H1 (cell line): Measurements from ENCODE around the gene EDEM1. TPM values are rescaled to one million over a fixed set of nuclear protein-coding genes. Genes with fewer than 3 reads are reported as not detected.

ENCODE experiments used
- CTCF ChIA-PET: fragments of 300-600 bp; sonication (Branson Sonifier 250); formaldehyde crosslinking; loops from one replicate; lab custom pipeline; 2021; ENCODE audit not compliant: partially characterized antibody; lab: Charles Lee
- POLR2A ChIA-PET: fragments of 300-600 bp; sonication (Branson Sonifier 250); formaldehyde crosslinking; loops from one replicate; lab custom pipeline; 2021; ENCODE audit warnings: inconsistent platforms; ENCODE audit not compliant: partially characterized antibody; lab: Charles Lee
- DNase-seq, 2 experiments: peaks; one replicate each; pipeline versions ENCODE4 v3.0.0 to v3.0.0-alpha.2; 2010 to 2022; ENCODE audit warnings: low spot score in 2 of 2, low read depth in 1 of 2, mixed read lengths in 1 of 2
- FAIRE-seq: peaks from 2 replicates; lab custom pipeline; 2011; peaks lifted over from hg19 to GRCh38; lab: Jason Lieb, UNC
- H2AFZ ChIP-seq: 2 replicates; pipeline ENCODE4 v1.8.1; 2012; ENCODE audit warnings: low read length, inconsistent platforms
- H2AK5ac ChIP-seq: 2 replicates; pipeline ENCODE4 v1.6.1; 2013; ENCODE audit warnings: low read depth, low read length
- H2BK120ac ChIP-seq: replicated peaks from 2 replicates; pipeline ENCODE3; 2013; ENCODE audit warnings: low read depth, low read length, inconsistent platforms
- H2BK12ac ChIP-seq: 2 replicates; pipeline ENCODE4 v1.6.1; 2013; ENCODE audit warnings: low read depth, low read length
- H2BK15ac ChIP-seq: 2 replicates; pipeline ENCODE4 v1.6.1; 2013; ENCODE audit warnings: low read length
- H2BK20ac ChIP-seq: 2 replicates; pipeline ENCODE4 v1.6.1; 2013; ENCODE audit warnings: low read length
- H2BK5ac ChIP-seq: 2 replicates; pipeline ENCODE4 v1.6.1; 2013; ENCODE audit warnings: low read depth, low read length
- H3K14ac ChIP-seq: 2 replicates; pipeline ENCODE4 v1.6.1; 2013; ENCODE audit warnings: inconsistent platforms; ENCODE audit not compliant: insufficient read length
- H3K18ac ChIP-seq: 2 replicates; pipeline ENCODE4 v1.6.1; 2013; ENCODE audit warnings: low read length; ENCODE audit errors: extremely low read depth
- H3K23ac ChIP-seq: 2 replicates; pipeline ENCODE4 v1.6.1; 2013; ENCODE audit warnings: inconsistent platforms; ENCODE audit not compliant: insufficient read length
- H3K23me2 ChIP-seq: 2 replicates; pipeline ENCODE4 v1.6.1; 2013; ENCODE audit warnings: low read depth, low read length
- H3K27ac ChIP-seq: 2 replicates; pipeline ENCODE4 v1.6.1; 2011; ENCODE audit warnings: low read depth, low read length, inconsistent platforms
- H3K27me3 ChIP-seq, 4 experiments: replicated peaks in 1 of 4; 1 replicate in 1 of 4; 2 replicates in 3 of 4; pipeline versions ENCODE4 v1.6.1 to v1.8.1; 2011 to 2013; ENCODE audit warnings: low read length in 3 of 4, mild to moderate bottlenecking in 3 of 4, inconsistent platforms in 2 of 4, mixed read lengths in 2 of 4, moderate library complexity in 1 of 4; ENCODE audit not compliant: control insufficient read depth in 3 of 4, insufficient read depth in 3 of 4; ENCODE audit errors: extremely low read depth in 1 of 4
- H3K36me3 ChIP-seq, 4 experiments: 2 replicates each; pipeline versions ENCODE4 v1.6.1 to v1.8.1; 2011 to 2013; ENCODE audit warnings: mild to moderate bottlenecking in 4 of 4, low read length in 3 of 4, moderate library complexity in 2 of 4, control low read depth in 1 of 4, inconsistent platforms in 1 of 4; ENCODE audit not compliant: insufficient read depth in 4 of 4, control insufficient read depth in 2 of 4
- H3K4ac ChIP-seq: replicated peaks from 2 replicates; pipeline ENCODE3; 2013; ENCODE audit warnings: low read length, low read depth, mixed read lengths, inconsistent platforms; ENCODE audit not compliant: insufficient read length
- H3K4me1 ChIP-seq, 4 experiments: replicated peaks in 1 of 4; 1 replicate in 1 of 4; 2 replicates in 3 of 4; pipeline versions ENCODE4 v1.6.1 to v1.8.1; 2011 to 2013; ENCODE audit warnings: low read length in 3 of 4, inconsistent platforms in 2 of 4, mixed read lengths in 1 of 4; ENCODE audit not compliant: insufficient read depth in 4 of 4, control insufficient read depth in 3 of 4
- H3K4me2 ChIP-seq, 2 experiments: 2 replicates each; pipeline versions ENCODE4 v1.6.1 to v1.8.1; 2011 to 2013; ENCODE audit warnings: low read depth in 2 of 2, low read length in 2 of 2, control low read depth in 1 of 2, inconsistent platforms in 1 of 2, mild to moderate bottlenecking in 1 of 2; ENCODE audit not compliant: insufficient read depth in 1 of 2
- H3K4me3 ChIP-seq, 4 experiments: fragments of 200-600, 300-600 bp in 1 of 4; sonication (generic), shearing (Covaris generic), sonication (Bioruptor Twin) in 1 of 4; 2 replicates each; pipeline versions ENCODE4 v1.5.1 to v1.8.1; 2011 to 2016; ENCODE audit warnings: low read length in 4 of 4, low read depth in 3 of 4, control low read depth in 2 of 4, inconsistent platforms in 2 of 4, mild to moderate bottlenecking in 2 of 4, mixed read lengths in 1 of 4, moderate library complexity in 1 of 4; ENCODE audit not compliant: insufficient read depth in 2 of 4; ENCODE audit errors: extremely low read depth in 1 of 4
- H3K56ac ChIP-seq: replicated peaks from 2 replicates; pipeline ENCODE3; 2013; ENCODE audit warnings: low read depth, mild to moderate bottlenecking, mixed read lengths, low read length, inconsistent platforms; ENCODE audit not compliant: insufficient read length
- H3K79me1 ChIP-seq: 2 replicates; pipeline ENCODE4 v1.6.1; 2013; ENCODE audit warnings: low read depth, low read length, control low read depth
- H3K79me2 ChIP-seq, 2 experiments: 2 replicates each; pipeline versions ENCODE4 v1.6.1 to v1.8.1; 2012 to 2013; ENCODE audit warnings: low read length in 2 of 2, mild to moderate bottlenecking in 2 of 2, inconsistent platforms in 1 of 2; ENCODE audit not compliant: insufficient read depth in 2 of 2, control insufficient read depth in 1 of 2
- H3K9ac ChIP-seq, 4 experiments: replicated peaks in 1 of 4; 1 replicate in 1 of 4; 2 replicates in 3 of 4; pipeline versions ENCODE4 v1.6.1 to v1.8.1; 2011 to 2013; ENCODE audit warnings: low read depth in 3 of 4, low read length in 3 of 4, control low read depth in 2 of 4, mild to moderate bottlenecking in 2 of 4, moderate library complexity in 2 of 4, inconsistent platforms in 1 of 4; ENCODE audit errors: extremely low read depth in 1 of 4
- H3K9me3 ChIP-seq, 2 experiments: 2 replicates each; pipeline versions ENCODE4 v1.6.1 to v1.8.1; 2012 to 2013; ENCODE audit warnings: mild to moderate bottlenecking in 2 of 2, moderate library complexity in 2 of 2, control low read depth in 1 of 2, inconsistent platforms in 1 of 2, low read depth in 1 of 2, low read length in 1 of 2, mixed read lengths in 1 of 2; ENCODE audit not compliant: insufficient read depth in 2 of 2
- H4K20me1 ChIP-seq, 2 experiments: replicated peaks in 1 of 2; 2 replicates each; pipeline versions ENCODE3 to v1.8.1; 2011 to 2013; ENCODE audit warnings: inconsistent platforms in 2 of 2, low read length in 2 of 2, mild to moderate bottlenecking in 1 of 2; ENCODE audit not compliant: insufficient read depth in 2 of 2, control insufficient read depth in 1 of 2
- H4K5ac ChIP-seq: 2 replicates; pipeline ENCODE4 v1.6.1; 2013; ENCODE audit warnings: low read length, low read depth, mixed read lengths, inconsistent platforms; ENCODE audit not compliant: insufficient read length
- H4K8ac ChIP-seq: 2 replicates; pipeline ENCODE4 v1.8.0; 2013; ENCODE audit warnings: mild to moderate bottlenecking, moderate library complexity, low read length, inconsistent platforms; ENCODE audit not compliant: insufficient read depth; ENCODE audit errors: extremely low read depth
- H4K91ac ChIP-seq: replicated peaks from 2 replicates; pipeline ENCODE3; 2013; ENCODE audit warnings: low read length, mixed read lengths, inconsistent platforms; ENCODE audit not compliant: insufficient read length
- CHD2 ChIP-seq: IDR thresholded peaks from 2 replicates; pipeline ENCODE4 v1.6.1; 2012; ENCODE audit warnings: low read length, improper control_type of control experiment
- EZH2 ChIP-seq: fragments of 200-600 bp; sonication (generic); IDR thresholded peaks from 2 replicates; pipeline ENCODE4 v1.7.1; 2012; ENCODE audit warnings: low read depth, mild to moderate bottlenecking, moderate library complexity, low read length, inconsistent platforms; ENCODE audit not compliant: severe bottlenecking
- KDM4A ChIP-seq: IDR thresholded peaks from one replicate; pipeline ENCODE4 v1.7.1; 2012; ENCODE audit warnings: low read depth, mild to moderate bottlenecking, moderate library complexity, low read length, inconsistent platforms; ENCODE audit not compliant: severe bottlenecking
- MAFK ChIP-seq: IDR thresholded peaks from 2 replicates; pipeline ENCODE4 v1.6.1; 2012; ENCODE audit warnings: low read depth, mild to moderate bottlenecking, improper control_type of control experiment, low read length
- NRF1 ChIP-seq: IDR thresholded peaks from 2 replicates; pipeline ENCODE4 v1.6.1; 2011; ENCODE audit warnings: mild to moderate bottlenecking, low read depth, low read length, improper control_type of control experiment
- RAD21 ChIP-seq, 2 experiments: IDR thresholded peaks in 1 of 2; conservative IDR thresholded peaks in 1 of 2; 2 replicates each; pipeline ENCODE4 v1.6.1; 2011; ENCODE audit warnings: low read depth in 2 of 2, low read length in 2 of 2, improper control_type of control experiment in 1 of 2, inconsistent platforms in 1 of 2, mild to moderate bottlenecking in 1 of 2, moderate library complexity in 1 of 2
- RBBP5 ChIP-seq: IDR thresholded peaks from 2 replicates; pipeline ENCODE4 v1.7.1; 2012; ENCODE audit warnings: low read depth, mild to moderate bottlenecking, inconsistent platforms, low read length, moderate library complexity, borderline replicate concordance
- RNF2 ChIP-seq: fragments of 200-900, 300-1000 bp; sonication (generic); IDR thresholded peaks from 2 replicates; pipeline ENCODE4 v1.7.1; 2016; ENCODE audit warnings: borderline replicate concordance, low read depth, mild to moderate bottlenecking, antibody characterized with exemption, low read length; ENCODE audit not compliant: poor library complexity, severe bottlenecking; ENCODE audit errors: missing control alignments
- SAP30 ChIP-seq: fragments of 300-600 bp; sonication (generic); IDR thresholded peaks from 2 replicates; pipeline ENCODE4 v1.7.1; 2012; ENCODE audit warnings: low read length, moderate library complexity, mild to moderate bottlenecking, inconsistent platforms; ENCODE audit not compliant: insufficient read depth, insufficient replicate concordance
- SRF ChIP-seq: IDR thresholded peaks from 2 replicates; pipeline ENCODE4 v1.6.1; 2011; ENCODE audit warnings: mild to moderate bottlenecking, low read depth, low read length, moderate library complexity
- WGBS, 2 experiments: shearing (Covaris generic) in 1 of 2; methylation state at CpG; one replicate each; pipeline versions ENCODE4 v1.1.6 to v1.1.7; 2013 to 2015; ENCODE audit warnings: low lambda C conversion rate in 2 of 2, mixed read lengths in 2 of 2, inconsistent platforms in 1 of 2, low coverage in 1 of 2, missing lambda C conversion rate in 1 of 2; ENCODE audit not compliant: insufficient replicate concordance in 2 of 2, insufficient coverage in 1 of 2, insufficient read length in 1 of 2; ENCODE audit errors: extremely low coverage in 1 of 2, missing lambda C conversion rate in 1 of 2; 5-methylcytosine and 5-hydroxymethylcytosine counted together
- polyA plus RNA-seq, 7 experiments: library from polyadenylated mRNA; depleted of rRNA in 3 of 7; stranded (reverse) in 5 of 7; unstranded in 2 of 7; fragments of >200 nt in 5 of 7; fragments of 200-250 nt in 2 of 7; gene quantifications; 1 replicate in 5 of 7; 2 replicates in 1 of 7; 4 replicates in 1 of 7; pipeline versions ENCODE4 v1.2.1 to v1.2.3, GENCODE V29; 2011 to 2013; ENCODE audit warnings: missing spikeins in 2 of 7, mixed read lengths in 2 of 7
- total RNA-seq: library from RNA; stranded (reverse); fragmentation: NEBNext Ultra II Directional; extraction: Animal tissue kit (Norgen Biotek cat#: 25700); gene quantifications from 2 replicates; pipeline ENCODE4 v1.2.1, GENCODE V29; 2021
- TF ChIP-seq, protein P1 (sequence below): IDR thresholded peaks from 2 replicates; pipeline ENCODE4 v1.6.1; 2012; ENCODE audit warnings: low read length, inconsistent platforms

Gene EDEM1
- total and polyA plus RNA-seq, 2 of the 8 experiments (the other 6 are each of a cell fraction or from before 2014, with no cell fraction given): 4.8 to 16.4 TPM

DNA sequence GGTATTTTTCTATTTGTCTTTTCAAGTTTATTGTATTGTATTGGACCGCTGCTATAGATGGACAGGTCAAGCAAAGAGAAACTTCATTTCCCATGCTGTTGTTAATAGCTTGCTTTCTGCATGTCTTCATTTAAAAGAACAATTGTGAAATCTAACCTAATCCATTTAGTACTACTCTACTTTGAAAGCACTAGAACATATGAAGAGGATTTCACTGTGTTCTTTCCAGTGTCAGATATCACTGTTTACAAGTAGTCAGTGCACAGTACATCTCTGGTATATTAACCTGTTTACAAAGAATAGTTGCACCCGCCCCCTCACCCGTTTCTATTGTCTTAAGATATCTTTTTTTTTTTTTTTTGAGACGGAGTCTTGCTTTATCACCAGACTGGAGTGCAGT is 21.8 kb upstream of the EDEM1 start:
- no peak overlapping the region for H3K18ac ChIP-seq
- no peak overlapping the region for H2BK12ac ChIP-seq
- H3K27me3 ChIP-seq: no peaks in the 10 kb centered on the region
- H3K56ac ChIP-seq: no peak overlapping the region
- no peak overlapping the region for H2BK15ac ChIP-seq
- DNase-seq: no peak
- no peak overlapping the region for H2BK120ac ChIP-seq
- no peak overlapping the region for H2AK5ac ChIP-seq
- TF ChIP-seq EZH2: no peak
- no peak for TF ChIP-seq RAD21 (IDR thresholded peaks at IDR 0.05 in 1 of 2, conservative IDR thresholded peaks at IDR 0.05 in 1 of 2; ENCODE audit: low read depth in 2 of 2, low read length in 2 of 2)
- no peak for TF ChIP-seq KDM4A
- TF ChIP-seq SAP30: no peak
- no peak for TF ChIP-seq CHD2
- TF ChIP-seq NRF1: no peak
- TF ChIP-seq MAFK: no peak
- TF ChIP-seq, protein P1, sequence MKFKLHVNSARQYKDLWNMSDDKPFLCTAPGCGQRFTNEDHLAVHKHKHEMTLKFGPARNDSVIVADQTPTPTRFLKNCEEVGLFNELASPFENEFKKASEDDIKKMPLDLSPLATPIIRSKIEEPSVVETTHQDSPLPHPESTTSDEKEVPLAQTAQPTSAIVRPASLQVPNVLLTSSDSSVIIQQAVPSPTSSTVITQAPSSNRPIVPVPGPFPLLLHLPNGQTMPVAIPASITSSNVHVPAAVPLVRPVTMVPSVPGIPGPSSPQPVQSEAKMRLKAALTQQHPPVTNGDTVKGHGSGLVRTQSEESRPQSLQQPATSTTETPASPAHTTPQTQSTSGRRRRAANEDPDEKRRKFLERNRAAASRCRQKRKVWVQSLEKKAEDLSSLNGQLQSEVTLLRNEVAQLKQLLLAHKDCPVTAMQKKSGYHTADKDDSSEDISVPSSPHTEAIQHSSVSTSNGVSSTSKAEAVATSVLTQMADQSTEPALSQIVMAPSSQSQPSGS: no peak
- no peak for TF ChIP-seq RNF2
- TF ChIP-seq SRF: no peak
- TF ChIP-seq RBBP5: no peak
- TF ChIP-seq, all 59 proteins: peak for 0
- no peak overlapping the region for H3K4me2 ChIP-seq
- ChIA-PET CTCF (interaction anchor here (0.7 to 2.6 kb wide), 2 partner anchors 30 to 44 kb away, joined by 3 to 7 read pairs; no protein-coding TSS in a partner anchor), POLR2A (no interaction called here)
- no peaks in the 10 kb centered on the region for H3K9me3 ChIP-seq
- no peak overlapping the region for H3K9ac ChIP-seq
- WGBS, 2 experiments: 84% methylated on average over 4 of the region's 4 CpGs; no CpG with 5 or more reads in 1 of the 2 experiments
- no peak overlapping the region for H2BK20ac ChIP-seq
- no peak overlapping the region for H4K8ac ChIP-seq
- H3K23me2 ChIP-seq: no peaks in the 10 kb centered on the region
- H3K27ac ChIP-seq: no peak overlapping the region
- no peak overlapping the region for H2BK5ac ChIP-seq
- no peak overlapping the region for H3K4ac ChIP-seq
- no peak overlapping the region for H3K4me3 ChIP-seq
- no peaks in the 10 kb centered on the region for H3K36me3 ChIP-seq
- FAIRE-seq: no peak
- no peak overlapping the region for H4K5ac ChIP-seq
- no peak overlapping the region for H3K23ac ChIP-seq
- H4K20me1 ChIP-seq: peaks cover 0 to 7% of the 10 kb centered on the region in 2 experiments
- H3K79me1 ChIP-seq: no peaks in the 10 kb centered on the region; the same call in 1 of the 2 replicates
- peaks cover 6 to 80% of the 10 kb centered on the region in 2 experiments for H3K79me2 ChIP-seq
- H3K14ac ChIP-seq: no peak overlapping the region
- peaks cover 4 to 10% (median 7%) of the 10 kb centered on the region in 4 experiments; a peak in 5 of 7 replicates for H3K4me1 ChIP-seq
- no peak overlapping the region for H4K91ac ChIP-seq
- no peak overlapping the region for H2AFZ ChIP-seq
